SK-N-DZ (cell line): Measurements from ENCODE around the gene C5orf15. TPM values are rescaled to one million over a fixed set of nuclear protein-coding genes. Genes with fewer than 3 reads are reported as not detected.

Experiments used
- DNase-seq: peaks from one replicate; pipeline ENCODE4 v3.0.0-alpha.2; 2015; ENCODE audit warnings: low spot score
- polyA plus RNA-seq, 2 experiments: library from polyadenylated mRNA; depleted of rRNA; stranded (reverse); fragments of >200 nt; gene quantifications; 2 replicates each; pipeline ENCODE4 v1.2.3, GENCODE V29; 2014

C5orf15 gene
- polyA plus RNA-seq (2014; cell fraction: cytosol; rRNA removed), result 71.5 and 78.8 TPM in 2 replicates
- polyA plus RNA-seq (2014; cell fraction: nucleus; rRNA removed), result 29.8 and 42.3 TPM in 2 replicates

- peak; percentile 95 for DNase-seq
These were observed at the start of gene C5orf15 for GRCh38 chr5:133968204-133968980. C5orf15 (minus strand) TSS chr5:133968625; CDS start chr5:133968584, 41 bp downstream.

DNA sequence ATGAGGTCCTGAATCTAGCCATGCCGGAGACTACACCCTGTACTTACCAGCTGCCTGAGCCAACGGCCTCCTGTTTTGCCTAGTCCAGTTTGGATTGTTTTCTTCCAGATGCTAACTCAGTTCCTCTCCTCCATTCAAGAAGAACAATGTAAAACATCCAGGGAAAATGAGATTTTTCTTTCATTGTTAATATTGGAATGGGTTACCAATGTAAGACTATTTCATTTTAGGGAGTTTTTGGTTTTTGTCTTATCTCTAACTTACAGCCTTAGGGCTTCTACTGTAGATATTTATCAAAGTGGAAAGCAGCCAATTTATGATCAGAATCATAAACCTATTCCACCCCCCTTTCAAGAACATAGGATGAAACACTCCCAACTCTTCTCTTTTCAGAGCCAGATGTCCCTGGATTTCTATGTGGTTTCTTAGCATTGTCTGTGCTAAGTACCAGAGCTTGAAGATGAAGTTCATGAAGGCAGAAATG, 39.9 kb upstream of the C5orf15 start:
- no peak for DNase-seq

GRCh38 chr5:134007581-134008265, 39.3 kb upstream of the C5orf15 start:
- DNase-seq, result peak; percentile 58

GRCh38 chr5:134006115-134006514, 37.7 kb upstream of the C5orf15 start:
- no peak for DNase-seq

GRCh38 chr5:134005417-134006061, 37.1 kb upstream of the C5orf15 start:
- peak; percentile 62 for DNase-seq

DNA sequence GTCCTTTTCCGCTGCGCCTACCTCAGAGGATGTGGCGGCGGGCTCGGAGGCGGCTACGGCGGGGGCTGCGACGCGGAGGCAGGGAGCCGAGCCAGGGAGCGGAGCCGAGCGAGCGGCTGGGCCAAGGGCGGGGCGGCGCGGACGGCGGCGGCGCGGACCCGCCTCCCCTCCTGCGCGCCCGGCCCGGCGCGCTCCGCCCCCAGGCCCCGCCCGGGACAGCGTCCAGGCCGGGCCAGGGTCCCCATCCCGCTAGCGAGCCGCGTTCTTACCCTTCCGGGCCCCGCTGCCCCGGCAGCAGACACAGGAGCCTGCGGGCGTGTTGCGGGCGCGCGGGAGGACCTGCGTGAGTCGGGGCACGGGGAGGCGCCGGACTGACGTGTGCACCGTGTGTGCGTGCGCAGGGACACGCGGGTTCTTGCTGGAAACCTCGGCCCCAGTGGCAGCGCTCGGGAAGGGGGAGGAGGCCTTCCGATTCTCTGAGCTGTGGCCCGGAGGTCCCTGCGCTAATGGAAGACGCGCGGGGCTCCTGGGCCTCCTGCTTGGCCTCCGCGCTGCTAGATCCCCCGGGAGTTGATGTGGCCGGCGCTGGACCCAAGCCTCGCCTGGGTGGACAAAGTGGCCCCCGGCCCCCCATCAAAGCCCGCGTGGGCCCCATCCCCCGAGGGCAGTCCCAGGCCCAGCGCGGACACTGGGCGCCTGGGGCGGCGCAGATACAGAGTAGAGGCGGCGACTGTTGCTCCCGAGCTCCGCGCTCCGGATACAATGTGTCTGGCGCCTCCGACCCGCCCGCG, 36.4 kb upstream of the C5orf15 start, which contains the start of gene VDAC1:
Gene VDAC1, minus strand, starts transcription at position 350 of the 791 bp plus-strand sequence. CDS start 11,963 bp downstream, outside the sequence.
- peak; percentile 81 for DNase-seq

DNA sequence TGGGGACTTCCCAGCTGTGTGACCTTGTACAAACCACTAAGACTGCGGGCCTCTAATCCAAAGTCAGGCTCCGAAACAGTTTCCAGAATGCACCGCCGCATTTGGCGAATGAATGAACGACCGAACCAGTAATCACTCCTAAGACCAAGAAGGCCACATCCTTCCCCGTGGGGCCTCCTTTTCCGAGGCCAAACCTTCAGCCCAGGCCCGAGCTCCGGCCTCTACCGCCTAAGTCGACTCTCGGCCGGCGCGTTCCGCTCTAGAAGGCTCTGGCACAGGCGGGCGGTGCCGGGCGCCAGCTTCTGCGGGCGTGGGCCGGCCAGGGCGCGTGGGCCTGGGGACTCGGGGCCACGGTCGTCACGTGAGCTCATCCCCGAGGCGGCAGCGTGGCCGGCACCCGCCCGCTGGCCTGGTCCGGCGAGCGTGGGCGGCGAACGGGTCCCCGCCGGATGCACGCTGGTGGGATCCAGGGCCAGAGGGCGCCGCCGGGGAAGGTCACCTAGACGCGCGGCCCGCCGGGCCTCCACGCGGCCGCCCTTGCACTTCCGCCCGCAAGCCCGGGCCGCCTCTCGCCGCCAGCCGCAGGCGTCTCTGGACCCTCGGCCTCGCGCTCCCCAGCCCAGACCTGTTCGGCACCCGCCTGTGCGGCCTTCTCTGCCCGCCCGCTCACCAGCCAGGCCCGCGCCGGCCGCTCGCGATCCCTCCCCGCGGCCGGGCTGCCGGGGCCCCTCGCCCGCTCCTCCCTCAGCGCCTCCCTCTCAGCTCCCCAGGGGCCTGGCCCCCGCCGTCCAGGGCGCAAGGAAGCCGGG, 35.6 kb upstream of the C5orf15 start:
- no peak for DNase-seq

DNA sequence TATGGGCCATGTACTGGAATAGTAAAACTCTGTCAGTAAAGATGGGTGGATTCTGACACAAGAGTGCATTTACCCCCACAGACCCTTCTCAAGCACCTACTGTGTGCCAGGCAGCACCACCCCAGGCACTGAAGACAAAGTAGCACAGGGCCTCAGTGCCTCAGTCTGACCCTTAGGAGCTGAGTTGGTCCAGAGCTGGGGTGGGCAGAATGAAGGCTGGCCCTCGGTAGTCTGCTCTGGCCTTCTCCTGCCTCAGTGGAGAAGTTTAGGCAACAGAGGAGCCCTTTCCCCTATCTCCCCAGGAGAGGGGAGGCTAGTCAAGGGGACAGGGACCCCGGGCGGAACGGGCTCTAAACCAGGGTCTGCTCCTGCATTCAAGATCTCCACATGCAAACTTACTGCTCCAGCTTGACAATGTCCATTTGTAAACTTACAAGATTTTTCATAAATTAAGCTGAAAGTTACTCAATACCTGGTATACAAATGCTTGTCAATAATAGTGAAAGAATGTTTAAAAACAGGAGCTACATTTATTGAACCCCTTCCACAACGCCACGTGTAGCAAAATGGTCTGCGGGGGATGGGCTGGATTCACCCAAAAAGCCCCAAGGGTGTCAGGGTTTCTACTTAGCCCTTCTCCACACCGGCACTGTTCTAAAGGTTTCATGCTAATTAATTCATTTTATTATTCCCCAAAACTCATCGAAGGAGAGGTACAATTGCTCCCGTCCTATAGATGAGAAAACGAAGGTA, 34.8 kb upstream of the C5orf15 start:
- no peak for DNase-seq

DNA sequence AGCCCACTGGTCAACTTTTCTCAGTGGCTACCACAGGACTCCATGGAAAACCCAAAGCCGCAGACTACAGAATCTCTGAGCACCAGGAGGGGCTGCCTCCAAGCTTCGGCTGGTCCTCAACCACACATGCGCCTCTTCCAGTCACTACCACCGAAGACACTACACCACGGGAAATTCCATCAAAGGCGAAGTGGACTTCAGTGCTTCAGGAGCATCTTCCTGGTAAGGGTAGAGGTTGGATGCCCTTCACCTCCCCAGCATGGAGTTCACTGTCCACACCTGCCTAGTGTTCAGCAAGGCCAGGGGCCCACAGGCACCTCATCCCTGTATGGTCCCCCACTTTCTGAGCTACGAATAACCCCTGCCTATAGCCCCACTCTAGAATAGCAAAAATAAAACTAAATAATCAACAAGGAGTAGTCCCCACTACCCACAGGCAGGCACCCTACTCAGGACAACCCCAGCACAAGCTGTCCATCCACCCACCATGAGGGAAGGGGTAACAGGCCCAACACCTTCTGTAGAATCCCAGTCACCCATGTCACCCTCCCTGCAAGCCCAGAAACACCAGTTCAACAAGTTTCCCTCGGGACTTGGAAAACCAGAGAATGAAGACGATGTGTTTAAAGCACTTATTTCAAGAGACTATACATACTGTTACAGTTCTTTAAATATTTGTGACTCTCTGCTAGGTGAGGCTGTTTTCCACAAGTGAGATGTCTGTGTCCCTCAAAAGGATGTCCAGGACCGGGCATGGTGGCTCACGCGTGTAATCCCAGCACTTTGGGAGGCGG, 33.7 kb upstream of the C5orf15 start:
- no peak for DNase-seq

GRCh38 chr5:134000696-134001453, 32.5 kb upstream of the C5orf15 start:
- DNase-seq, result no peak

- no peak for DNase-seq
These were observed 31.7 kb upstream of the C5orf15 start for GRCh38 chr5:134000091-134000511.

DNA sequence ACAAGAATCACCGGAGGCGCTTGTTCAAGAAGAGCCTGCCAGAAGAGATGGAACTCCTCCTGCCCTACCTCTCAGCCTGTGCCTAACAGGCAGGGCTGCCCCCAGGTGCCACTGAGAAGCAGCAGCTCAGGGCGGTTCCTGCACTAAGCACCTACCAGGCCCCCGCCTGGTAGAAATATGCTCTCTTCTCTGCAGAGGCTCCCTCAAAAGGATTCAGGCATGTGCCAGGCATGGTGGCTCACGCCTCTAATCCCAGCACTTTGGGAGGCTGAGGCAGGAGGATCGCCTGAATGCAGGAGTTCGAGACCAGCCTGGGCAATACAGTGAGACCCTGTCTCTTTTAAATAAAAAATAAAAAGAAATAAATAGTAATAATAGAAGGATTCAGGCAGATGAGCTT, 30.4 kb upstream of the C5orf15 start:
- DNase-seq, result no peak

GRCh38 chr5:133998042-133998441, 29.6 kb upstream of the C5orf15 start:
- DNase-seq, result no peak

- DNase-seq, result no peak
These were observed 28.3 kb upstream of the C5orf15 start for GRCh38 chr5:133996683-133997252.

DNA sequence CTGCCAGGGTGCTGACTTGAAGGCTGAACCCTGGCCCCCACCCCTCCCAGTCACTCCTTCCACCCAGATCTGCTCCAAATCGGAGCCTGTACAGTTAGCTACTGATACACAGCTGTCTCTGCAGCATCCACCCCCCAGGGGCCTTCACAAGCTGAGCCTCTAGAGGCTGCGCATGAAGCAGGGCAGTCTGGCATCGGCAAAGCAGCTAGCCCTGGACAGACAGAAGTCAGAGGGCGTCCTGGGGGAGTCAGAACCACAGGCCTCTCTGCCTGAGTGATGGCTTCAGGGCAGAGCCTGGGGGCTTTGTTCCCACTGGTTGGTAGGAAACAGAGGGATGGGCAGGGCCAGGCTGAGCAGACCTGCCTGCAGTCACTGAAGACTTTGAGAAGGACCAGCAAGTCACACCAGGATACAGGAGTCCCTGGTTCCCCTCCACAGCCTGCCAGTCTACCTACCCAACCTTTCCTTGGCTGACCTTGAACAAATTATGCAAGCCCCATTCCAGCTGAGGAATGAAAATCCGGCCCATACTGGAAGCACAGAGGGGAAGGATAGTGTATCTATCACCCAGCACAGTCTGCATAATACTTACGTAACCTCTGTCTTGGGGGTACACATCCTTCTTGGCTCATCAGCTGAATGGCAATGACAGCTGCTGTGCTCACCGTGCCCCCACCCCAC, 27.6 kb upstream of the C5orf15 start:
- DNase-seq, result no peak

DNA sequence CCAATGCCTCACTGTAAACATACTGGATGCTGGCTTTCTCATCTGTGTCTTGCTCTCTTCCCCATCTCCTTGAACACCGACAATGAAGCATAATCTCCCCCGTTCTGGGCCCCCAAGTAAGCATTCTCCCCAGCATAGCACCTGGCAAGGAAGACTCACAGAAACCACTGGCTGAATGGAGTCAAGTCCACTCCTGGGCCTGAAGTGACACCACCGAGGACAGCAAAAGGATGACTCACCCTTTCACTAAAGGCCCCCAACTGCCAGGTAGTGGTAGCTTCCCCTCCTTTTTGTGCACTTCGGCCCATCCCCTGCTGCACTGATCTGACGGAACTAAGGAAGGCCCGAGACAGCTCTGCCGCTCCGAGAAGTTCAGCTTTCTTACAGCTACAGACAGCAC, 26.9 kb upstream of the C5orf15 start:
- DNase-seq, result no peak

GRCh38 chr5:133994990-133995333, 26.5 kb upstream of the C5orf15 start:
- no peak for DNase-seq
